Stomach (tissue), 9 donors: ENCODE measurements around the gene CEP192. TPM values are rescaled to one million over a fixed set of nuclear protein-coding genes. Genes with fewer than 3 reads are reported as not detected.
"Not testable (repeated sequence)": the region's sequence is repeated elsewhere in the genome, so short reads cannot be mapped to it uniquely, and the experiment has no call there.

ENCODE experiments used
- DNase-seq, 2 donors: peaks; one replicate each; pipeline versions ENCODE4 v3.0.0 to v3.0.0-alpha.2; 2013 to 2019
- H3K27ac ChIP-seq, 5 donors: fragments of 200-600 bp in 4 of 5; sonication (generic) in 4 of 5; one replicate each; pipeline ENCODE4 v1.5.1; 2013 to 2019; ENCODE audit warnings: mild to moderate bottlenecking in 1 of 5, moderate library complexity in 1 of 5
- H3K27me3 ChIP-seq, 3 donors: fragments of 200-600 bp; sonication (generic); one replicate each; pipeline ENCODE4 v1.5.1; 2017 to 2019; ENCODE audit warnings: mixed run types in 1 of 3
- H3K36me3 ChIP-seq, 4 donors: fragments of 200-600 bp; sonication (generic); 1 replicate in 3 of 4; 2 replicates in 1 of 4; pipeline ENCODE4 v1.5.1; 2016 to 2019
- H3K4me1 ChIP-seq, 4 donors: fragments of 200-600 bp; sonication (generic); one replicate each; pipeline ENCODE4 v1.5.1; 2016 to 2019
- H3K4me3 ChIP-seq, 4 donors: fragments of 200-600 bp; sonication (generic) in 3 of 4; one replicate each; pipeline ENCODE4 v1.5.1; 2016 to 2019; ENCODE audit warnings: mild to moderate bottlenecking in 1 of 4
- H3K9me3 ChIP-seq, 4 donors: fragments of 200-600 bp; sonication (generic); one replicate each; pipeline ENCODE4 v1.5.1; 2016 to 2019
- EP300 ChIP-seq: sonication (generic); formaldehyde crosslinking; IDR thresholded peaks from one replicate; pipeline ENCODE4 v1.6.1; 2017; ENCODE audit warnings: antibody characterized with exemption
- POLR2A ChIP-seq, 4 donors: fragments of 450-650 bp; IDR thresholded peaks; one replicate each; pipeline ENCODE4 v1.6.1; 2016; ENCODE audit warnings: antibody characterized with exemption in 4 of 4, control low read depth in 2 of 4, mild to moderate bottlenecking in 1 of 4, moderate library complexity in 1 of 4
- POLR2AphosphoS5 ChIP-seq, 3 donors: sonication (generic); formaldehyde crosslinking; IDR thresholded peaks; one replicate each; pipeline ENCODE4 v1.6.1; 2016; ENCODE audit warnings: antibody characterized with exemption in 3 of 3
- WGBS, 5 donors: extraction: QIAGEN DNeasy Blood & Tissue Kit in 3 of 5; methylation state at CpG; one replicate each; pipeline versions ENCODE4 v1.1.5 to v1.1.7; 2013 to 2018; 5-methylcytosine and 5-hydroxymethylcytosine counted together
- intact Hi-C: fragments of 100-400 bp; cut with DNase I; formaldehyde crosslinking; loops from one replicate; pipeline ENCODE4 v1.15.1; 2023; ENCODE audit warnings: low total_unique reads
- polyA plus RNA-seq, 3 donors: library from polyadenylated mRNA; stranded (reverse); fragments of 200-250 nt; gene quantifications; one replicate each; pipeline ENCODE4 v1.2.3, GENCODE V29; 2013
- total RNA-seq, 5 donors: library from RNA; depleted of rRNA; stranded (reverse); fragments of >200 nt; gene quantifications; one replicate each; pipeline versions ENCODE4 v1.1.0 to v1.2.3, GENCODE V29; 2014 to 2016
- TF ChIP-seq, protein P1 (sequence below), 7 experiments: fragments of 450-650 bp in 4 of 7; fragments of 200-600 bp in 3 of 7; sonication (generic) in 3 of 7; IDR thresholded peaks; one replicate each; pipeline ENCODE4 v1.5.1; 2016 to 2019; ENCODE audit warnings: antibody characterized with exemption in 7 of 7, control low read depth in 2 of 7, mild to moderate bottlenecking in 1 of 7
- donor health status: healthy with polysubstance abuse.
- donor health status: Bipolar disorder and iron deficiency.
- donor health status: healthy.

Gene CEP192
- total and polyA plus RNA-seq, 8 donors, result 6.4 to 55.8 (median 34.0) TPM

DNA sequence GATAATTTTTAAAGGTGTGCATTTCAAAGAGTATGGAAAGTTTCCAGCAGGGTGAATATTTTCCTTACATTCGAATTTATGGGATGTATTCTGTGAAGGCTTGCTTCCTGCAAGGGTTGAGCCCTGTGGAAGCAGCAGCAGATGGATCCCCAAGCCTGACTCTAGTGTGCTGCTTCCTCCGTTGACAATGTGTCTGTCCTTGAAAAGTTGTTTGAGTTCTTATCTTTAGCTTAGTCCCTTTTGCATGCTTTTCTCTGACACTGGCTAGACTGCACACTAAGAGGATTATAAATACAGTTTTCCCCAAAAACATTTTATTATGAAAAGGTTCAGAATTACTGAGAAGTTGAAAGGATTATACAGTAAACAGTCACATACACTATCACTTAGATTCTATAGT lies 86.3 kb downstream of the CEP192 start:
- no peak for DNase-seq
- H3K36me3 ChIP-seq, result peaks cover 19 to 57% (median 50%) of the 10 kb centered on the region in 4 donors
- WGBS, 5 donors, result 38 to 66% (median 54%) methylated on average over 2 of the region's 2 CpGs
- no peak for TF ChIP-seq EP300
- TF ChIP-seq, protein P1, sequence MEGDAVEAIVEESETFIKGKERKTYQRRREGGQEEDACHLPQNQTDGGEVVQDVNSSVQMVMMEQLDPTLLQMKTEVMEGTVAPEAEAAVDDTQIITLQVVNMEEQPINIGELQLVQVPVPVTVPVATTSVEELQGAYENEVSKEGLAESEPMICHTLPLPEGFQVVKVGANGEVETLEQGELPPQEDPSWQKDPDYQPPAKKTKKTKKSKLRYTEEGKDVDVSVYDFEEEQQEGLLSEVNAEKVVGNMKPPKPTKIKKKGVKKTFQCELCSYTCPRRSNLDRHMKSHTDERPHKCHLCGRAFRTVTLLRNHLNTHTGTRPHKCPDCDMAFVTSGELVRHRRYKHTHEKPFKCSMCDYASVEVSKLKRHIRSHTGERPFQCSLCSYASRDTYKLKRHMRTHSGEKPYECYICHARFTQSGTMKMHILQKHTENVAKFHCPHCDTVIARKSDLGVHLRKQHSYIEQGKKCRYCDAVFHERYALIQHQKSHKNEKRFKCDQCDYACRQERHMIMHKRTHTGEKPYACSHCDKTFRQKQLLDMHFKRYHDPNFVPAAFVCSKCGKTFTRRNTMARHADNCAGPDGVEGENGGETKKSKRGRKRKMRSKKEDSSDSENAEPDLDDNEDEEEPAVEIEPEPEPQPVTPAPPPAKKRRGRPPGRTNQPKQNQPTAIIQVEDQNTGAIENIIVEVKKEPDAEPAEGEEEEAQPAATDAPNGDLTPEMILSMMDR (IDR thresholded peaks at IDR 0.05), result no peak
- no peak for TF ChIP-seq POLR2AphosphoS5 (IDR thresholded peaks at IDR 0.05)
- no peak for TF ChIP-seq POLR2A (IDR thresholded peaks at IDR 0.05)
- no peak overlapping the region for H3K27ac ChIP-seq
- H3K9me3 ChIP-seq, result peaks cover 0 to 14% (median 5%) of the 10 kb centered on the region in 4 donors
- no peaks in the 10 kb centered on the region for H3K27me3 ChIP-seq
- intact Hi-C loops, result no loop called here
- H3K4me3 ChIP-seq, result no peak overlapping the region
- peaks cover 0 to 8% (median 2%) of the 10 kb centered on the region in 4 donors for H3K4me1 ChIP-seq

DNA sequence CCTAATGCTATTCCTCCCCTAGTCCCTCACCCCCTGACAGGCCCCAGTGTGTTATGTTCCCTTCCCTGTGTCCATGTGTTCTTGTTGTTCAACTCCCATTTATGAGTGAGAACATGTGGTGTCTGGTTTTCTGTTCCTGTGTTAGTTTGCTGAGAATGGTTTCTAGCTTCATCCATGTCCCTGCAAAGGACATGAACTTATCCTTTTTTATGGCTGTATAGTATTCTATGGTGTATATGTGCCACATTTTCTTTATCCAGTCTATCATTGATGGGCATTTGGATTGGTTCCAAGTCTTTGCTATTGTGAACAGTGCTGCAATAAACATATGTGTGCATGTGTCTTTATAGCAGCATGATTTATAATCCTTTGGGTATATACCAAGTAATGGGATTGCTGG lies 86.9 kb downstream of the CEP192 start:
- DNase-seq, H3K4me1 ChIP-seq, H3K27ac ChIP-seq, H3K27me3 ChIP-seq, intact Hi-C loops, H3K4me3 ChIP-seq: not testable (repeated sequence)
- Histone ChIP-seq H3K36me3 (peaks cover 16 to 52% (median 46%) of the 10 kb centered on the region in 4 donors), H3K9me3 (peaks cover 0 to 14% (median 5%) of the 10 kb centered on the region in 4 donors)

DNA sequence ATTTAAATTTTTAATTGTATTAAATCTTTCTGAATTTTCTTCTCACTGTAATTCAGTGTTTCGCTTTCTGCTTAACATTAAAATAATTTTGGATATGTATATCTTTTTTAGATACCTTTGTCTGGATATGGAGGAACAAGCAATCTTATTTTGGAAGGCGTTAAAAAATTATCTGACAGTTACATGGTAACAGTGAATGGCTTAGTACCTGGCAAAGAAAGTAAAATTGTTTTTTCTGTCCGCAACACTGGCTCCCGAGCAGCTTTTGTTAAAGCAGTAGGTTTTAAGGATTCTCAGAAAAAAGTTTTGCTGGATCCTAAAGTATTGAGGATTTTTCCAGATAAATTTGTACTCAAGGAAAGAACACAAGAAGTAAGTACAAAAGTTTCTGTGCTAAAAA lies 95.7 kb downstream of the CEP192 start:
- Histone ChIP-seq H3K4me1 (no peaks in the 10 kb centered on the region), H3K9me3 (no peaks in the 10 kb centered on the region), H3K4me3 (no peak overlapping the region), H3K27me3 (no peaks in the 10 kb centered on the region), H3K36me3 (peaks cover 12 to 73% (median 58%) of the 10 kb centered on the region in 4 donors), H3K27ac (no peak overlapping the region)
- 97 to 99% (median 97%) methylated on average over 4 of the region's 4 CpGs for WGBS, 5 donors
- no peak for TF ChIP-seq POLR2AphosphoS5 (IDR thresholded peaks at IDR 0.05)
- TF ChIP-seq EP300, result no peak
- TF ChIP-seq, protein P1 (IDR thresholded peaks at IDR 0.05), result no peak
- no peak for TF ChIP-seq POLR2A (IDR thresholded peaks at IDR 0.05)
- intact Hi-C loops, result no loop called here
- DNase-seq, result no peak

DNA sequence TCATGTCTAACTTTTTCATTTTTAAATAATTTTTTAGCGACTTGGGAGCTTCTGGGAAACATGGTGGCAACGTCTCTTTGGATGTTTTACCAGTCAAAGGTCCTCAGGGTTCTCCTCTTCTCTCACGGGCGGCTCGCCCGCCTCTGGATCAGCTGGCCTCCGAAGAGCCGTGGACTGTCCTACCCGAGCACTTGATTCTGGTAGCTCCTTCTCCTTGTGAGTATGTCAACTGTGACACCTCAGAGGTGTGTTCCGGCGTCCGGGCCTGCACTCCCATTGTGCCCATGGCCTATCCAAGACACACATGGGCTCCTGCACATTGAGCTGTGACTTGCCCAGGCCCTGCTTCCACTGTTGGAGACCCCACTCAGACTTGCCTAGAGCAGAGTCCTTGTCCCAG lies 104.3 kb downstream of the CEP192 start:
- intact Hi-C loops, result no loop called here
- TF ChIP-seq, protein P1 (IDR thresholded peaks at IDR 0.05), result no peak
- TF ChIP-seq EP300, result no peak
- Histone ChIP-seq H3K9me3 (no peaks in the 10 kb centered on the region), H3K36me3 (peaks cover 43 to 97% (median 90%) of the 10 kb centered on the region in 4 donors), H3K27ac (no peak overlapping the region), H3K4me3 (no peak overlapping the region), H3K27me3 (no peaks in the 10 kb centered on the region), H3K4me1 (no peaks in the 10 kb centered on the region)
- WGBS, 5 donors, result 88 to 98% (median 94%) methylated on average over 12 of the region's 12 CpGs
- DNase-seq, result no peak

DNA sequence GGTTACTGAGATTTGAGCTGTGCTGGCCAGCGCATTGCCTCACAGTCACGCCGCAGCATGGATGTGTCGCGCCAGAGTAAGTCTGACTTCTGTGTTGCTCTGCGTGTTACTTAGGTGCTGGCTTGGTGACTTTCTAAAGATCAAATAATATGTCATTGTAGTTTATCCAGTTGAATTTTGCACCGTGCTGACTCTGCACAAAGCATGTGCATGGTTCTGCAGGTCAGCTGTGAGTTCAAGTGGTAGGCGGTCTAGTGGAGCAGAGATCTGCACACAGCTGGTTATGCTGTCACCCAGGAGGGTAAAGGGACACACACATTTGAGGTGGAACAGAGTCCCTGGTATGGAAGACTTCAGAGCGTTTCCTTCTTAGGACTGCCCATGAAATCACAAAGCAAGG lies 105.1 kb downstream of the CEP192 start:
- no peak for DNase-seq
- H3K27ac ChIP-seq, result no peak overlapping the region
- H3K4me3 ChIP-seq, result no peak overlapping the region
- WGBS, 5 donors, result 97 to 99% (median 99%) methylated on average over 9 of the region's 9 CpGs
- no peaks in the 10 kb centered on the region for H3K4me1 ChIP-seq
- intact Hi-C loops, result no loop called here
- no peaks in the 10 kb centered on the region for H3K9me3 ChIP-seq
- H3K36me3 ChIP-seq, result peaks cover 40 to 97% (median 90%) of the 10 kb centered on the region in 4 donors
- no peak for TF ChIP-seq POLR2A (IDR thresholded peaks at IDR 0.05)
- no peaks in the 10 kb centered on the region for H3K27me3 ChIP-seq
